Retinal pigment epithelial cell (primary cell): ENCODE data around the gene GALNT10.
A peak's percentile ranks its signal among the peaks of the same experiment; 100 is the strongest.

Source experiments
- DNase-seq: peaks from one replicate; pipeline ENCODE4 v3.0.0-alpha.2; 2010; ENCODE audit warnings: low read depth
- H3K4me3 ChIP-seq: 2 replicates; pipeline ENCODE4 v1.5.1; 2011; ENCODE audit warnings: mild to moderate bottlenecking, low read length, control low read depth, moderate library complexity
- TF ChIP-seq, protein P1 (sequence below): conservative IDR thresholded peaks from 2 replicates; pipeline ENCODE4 v1.5.1; 2011; ENCODE audit warnings: low read depth, low read length, control low read depth, inconsistent platforms

Gene GALNT10

DNA sequence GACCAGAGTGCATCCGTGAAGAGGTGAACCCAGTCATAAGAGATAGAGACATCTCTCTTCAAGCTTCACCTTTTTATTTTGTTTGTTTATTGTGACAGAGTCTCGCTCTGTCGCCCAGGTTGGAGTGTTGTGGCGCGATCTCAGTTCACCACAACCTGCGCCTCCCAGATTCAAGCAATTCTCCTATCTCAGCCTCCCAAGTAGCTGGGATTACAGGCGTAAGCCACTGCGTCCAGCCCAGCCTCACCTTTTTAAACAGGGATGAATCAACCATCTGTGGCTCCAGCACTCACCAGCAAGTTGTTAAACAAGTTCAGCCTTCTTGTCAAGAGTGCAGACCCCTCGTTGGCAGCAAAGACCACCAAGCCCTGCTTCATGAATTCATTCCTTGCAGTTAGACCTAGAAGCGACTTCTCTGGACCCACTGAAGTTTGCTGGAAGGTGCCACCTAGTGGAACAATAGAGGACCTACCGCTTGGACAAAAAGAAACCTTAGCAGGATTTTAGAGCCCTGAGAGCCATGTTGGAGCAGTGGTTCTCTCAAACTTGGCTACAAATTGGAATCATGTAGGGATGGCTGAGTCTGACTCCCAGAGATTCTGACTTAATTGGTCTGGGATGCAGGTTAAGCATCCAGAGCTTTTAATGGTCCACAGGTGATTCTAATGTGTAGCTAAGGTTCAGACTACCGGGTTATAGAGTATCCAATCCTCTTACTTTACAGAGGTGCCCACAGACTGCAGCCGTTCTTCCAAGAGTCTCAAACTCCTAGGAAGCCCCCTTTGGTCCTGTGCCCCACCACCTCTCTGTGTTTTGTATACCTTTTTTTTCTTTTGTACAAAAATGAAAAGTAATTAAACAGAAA, 10.5 kb upstream of the GALNT10 start:
- no peak overlapping the region for H3K4me3 ChIP-seq
- DNase-seq: no peak
- TF ChIP-seq, protein P1, sequence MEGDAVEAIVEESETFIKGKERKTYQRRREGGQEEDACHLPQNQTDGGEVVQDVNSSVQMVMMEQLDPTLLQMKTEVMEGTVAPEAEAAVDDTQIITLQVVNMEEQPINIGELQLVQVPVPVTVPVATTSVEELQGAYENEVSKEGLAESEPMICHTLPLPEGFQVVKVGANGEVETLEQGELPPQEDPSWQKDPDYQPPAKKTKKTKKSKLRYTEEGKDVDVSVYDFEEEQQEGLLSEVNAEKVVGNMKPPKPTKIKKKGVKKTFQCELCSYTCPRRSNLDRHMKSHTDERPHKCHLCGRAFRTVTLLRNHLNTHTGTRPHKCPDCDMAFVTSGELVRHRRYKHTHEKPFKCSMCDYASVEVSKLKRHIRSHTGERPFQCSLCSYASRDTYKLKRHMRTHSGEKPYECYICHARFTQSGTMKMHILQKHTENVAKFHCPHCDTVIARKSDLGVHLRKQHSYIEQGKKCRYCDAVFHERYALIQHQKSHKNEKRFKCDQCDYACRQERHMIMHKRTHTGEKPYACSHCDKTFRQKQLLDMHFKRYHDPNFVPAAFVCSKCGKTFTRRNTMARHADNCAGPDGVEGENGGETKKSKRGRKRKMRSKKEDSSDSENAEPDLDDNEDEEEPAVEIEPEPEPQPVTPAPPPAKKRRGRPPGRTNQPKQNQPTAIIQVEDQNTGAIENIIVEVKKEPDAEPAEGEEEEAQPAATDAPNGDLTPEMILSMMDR: peak; percentile 91

DNA sequence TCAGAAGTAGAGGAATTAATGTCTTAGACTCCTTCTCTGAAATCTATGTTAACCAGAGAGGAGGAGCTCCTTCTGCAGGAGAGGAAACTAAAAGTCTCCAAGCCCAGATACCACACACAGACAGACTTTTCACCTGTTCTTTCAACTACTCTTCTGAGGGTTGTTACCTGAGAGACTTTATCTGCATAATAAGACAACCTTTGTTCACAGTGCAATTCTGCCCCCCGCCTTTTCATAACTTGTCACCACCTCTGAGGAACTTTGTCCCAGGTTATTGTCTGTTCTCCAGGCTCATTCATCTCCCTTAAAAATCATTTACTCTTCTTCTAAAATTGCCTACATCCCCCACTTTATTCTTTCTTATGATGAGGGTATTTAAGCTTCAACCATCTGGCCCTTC, 9.4 kb upstream of the GALNT10 start:
- no peak overlapping the region for H3K4me3 ChIP-seq
- no peak for DNase-seq
- TF ChIP-seq, protein P1: no peak

DNA sequence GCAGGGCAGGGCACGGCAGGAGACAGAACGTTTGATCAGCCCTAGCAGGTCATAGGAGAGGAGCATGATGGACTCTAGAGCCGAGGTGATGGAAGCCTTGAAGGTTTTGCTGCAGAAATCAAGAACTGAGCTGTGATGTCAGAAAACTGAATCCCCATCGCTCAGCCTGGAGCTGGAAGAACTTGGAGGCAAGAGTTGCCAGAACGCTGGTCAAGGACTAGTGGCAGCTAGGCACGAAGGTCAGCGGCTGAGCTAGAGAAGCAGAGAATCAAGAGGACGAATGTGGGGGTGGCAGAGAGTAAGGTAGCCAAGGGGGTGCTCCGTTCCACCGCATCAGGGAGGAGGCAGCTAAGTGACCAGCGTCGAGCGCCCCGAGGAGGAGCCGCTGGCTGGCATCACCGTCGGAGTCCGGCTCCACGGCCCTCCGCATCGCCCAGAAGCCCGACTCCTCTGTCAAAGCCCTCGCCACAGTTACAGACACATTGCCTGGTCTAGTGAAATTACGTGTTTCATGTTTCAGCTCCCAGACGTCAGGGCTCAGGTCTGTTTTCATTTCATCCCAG, 1.2 kb upstream of the GALNT10 start:
- peak overlapping the region; percentile 78 for H3K4me3 ChIP-seq
- DNase-seq: no peak
- TF ChIP-seq, protein P1: no peak

DNA sequence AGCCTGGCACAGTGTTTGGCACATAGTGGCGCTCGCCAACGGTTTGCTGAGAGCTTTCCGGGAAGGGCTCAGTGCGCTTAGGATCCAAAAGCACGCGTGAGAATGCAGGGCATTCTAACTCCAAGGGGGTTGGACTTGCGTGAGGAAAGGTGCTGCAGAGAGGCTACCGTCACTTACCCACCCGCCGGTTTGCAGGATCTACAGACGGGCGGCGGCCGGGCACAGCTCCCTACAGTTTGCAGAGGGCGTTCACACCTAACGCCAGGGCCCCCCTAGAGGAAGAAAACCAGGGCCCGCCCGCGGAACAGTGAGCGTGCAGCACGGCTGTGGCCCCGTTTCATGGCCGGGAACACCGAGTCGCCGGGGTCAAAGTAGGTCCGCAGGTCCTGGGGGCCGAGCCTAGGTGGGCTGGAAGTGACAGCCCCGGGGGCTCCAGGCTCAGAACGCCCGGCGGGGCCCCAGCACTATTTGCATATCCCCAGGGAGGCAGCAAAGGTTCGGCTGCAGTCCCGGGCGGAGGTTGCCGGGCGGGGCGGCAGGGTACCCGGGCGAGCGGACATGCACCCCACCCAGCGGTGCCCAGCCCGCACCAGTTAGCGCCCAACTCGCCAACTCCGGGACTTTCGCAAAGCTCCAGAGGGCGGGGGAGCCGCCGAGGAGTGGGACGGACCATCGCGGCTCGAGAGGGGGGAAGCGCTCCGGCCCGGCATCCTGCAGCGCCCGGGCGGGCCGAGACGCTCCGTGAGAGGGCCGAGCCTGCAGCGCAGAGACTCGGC, 526 bp upstream of the GALNT10 start:
- TF ChIP-seq, protein P1: peak; percentile 56
- DNase-seq: no peak
- H3K4me3 ChIP-seq: peak overlapping the region; percentile 78

DNA sequence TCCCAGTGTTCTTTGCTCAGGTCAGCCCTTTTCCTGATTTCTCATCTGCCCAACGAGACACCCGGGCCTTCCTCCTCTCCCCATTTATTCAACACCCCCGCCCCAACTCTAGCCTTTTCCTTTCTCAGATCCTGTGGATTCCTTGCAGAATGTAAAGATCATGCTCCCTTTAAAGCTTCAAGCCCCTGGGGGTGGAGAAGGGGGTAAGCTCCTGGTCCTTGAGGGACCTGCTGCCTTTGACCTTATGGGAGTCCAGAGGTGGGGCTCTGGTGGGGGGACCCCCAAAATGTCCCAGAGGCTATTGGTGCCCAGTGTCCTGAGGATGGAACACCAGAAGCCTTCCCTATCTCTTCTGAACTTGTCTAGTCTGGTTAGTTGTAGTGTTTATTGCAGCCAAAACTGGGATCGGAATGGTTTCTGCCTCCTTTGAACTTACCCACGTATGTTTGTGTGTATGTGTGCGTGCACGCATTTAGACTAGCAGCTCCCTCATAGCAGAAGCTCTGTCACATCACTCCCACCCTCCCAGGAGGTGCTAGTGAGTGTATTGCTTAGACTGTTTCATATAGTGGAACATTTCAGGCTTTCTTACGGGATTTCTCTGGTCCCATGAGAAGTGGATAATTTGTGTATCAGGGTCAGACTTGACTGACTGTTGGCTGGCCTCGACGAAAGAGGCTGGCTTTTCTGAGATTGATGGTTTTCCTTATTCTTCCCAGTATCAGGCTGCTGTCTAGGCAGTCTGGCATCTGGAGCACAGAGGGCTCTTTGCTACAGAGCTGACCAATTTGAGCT, 1.1 kb downstream of the GALNT10 start:
- DNase-seq: no peak
- peak overlapping the region; percentile 97 for H3K4me3 ChIP-seq
- TF ChIP-seq, protein P1: peak; percentile 13

DNA sequence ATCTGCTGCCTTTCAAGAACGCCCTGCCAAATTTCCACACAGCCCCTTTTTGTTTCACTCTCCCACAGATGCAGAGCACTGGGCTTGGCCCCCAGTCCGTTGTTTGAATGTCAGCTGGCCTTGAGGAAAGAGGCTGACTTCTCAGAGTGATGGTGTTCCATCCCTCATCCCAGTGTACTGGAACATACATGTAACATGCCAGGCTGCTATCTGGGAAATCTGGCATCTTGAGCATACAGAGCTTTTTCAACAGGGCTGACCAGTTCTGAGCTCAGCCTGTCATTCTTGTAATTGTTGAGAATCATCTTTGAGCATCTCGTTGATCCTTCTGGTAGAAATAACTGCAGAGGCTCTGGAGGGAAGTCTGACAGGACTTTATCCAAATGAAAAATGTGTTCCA, 2.8 kb downstream of the GALNT10 start:
- DNase-seq: no peak
- H3K4me3 ChIP-seq: no peak overlapping the region
- TF ChIP-seq, protein P1: no peak
